OCI-LY3 (cell line): ENCODE measurements around the gene HPS1.

Experiments used
- H2AFZ ChIP-seq: fragments of 200-600, 300-600 bp; shearing (Covaris generic); 2 replicates; pipeline ENCODE4 v1.6.0; 2014; ENCODE audit warnings: antibody characterized with exemption, low read depth, low read length
- H3K27ac ChIP-seq: fragments of 200-600, 300-600 bp; sonication (generic); 2 replicates; pipeline ENCODE4 v1.5.1; 2014; ENCODE audit warnings: mild to moderate bottlenecking, low read length, moderate library complexity, mixed read lengths
- H3K27me3 ChIP-seq: fragments of 200-600, 300-600 bp; sonication (generic); 2 replicates; pipeline ENCODE4 v1.6.1; 2014; ENCODE audit warnings: low read depth, low read length, mixed read lengths
- H3K36me3 ChIP-seq: fragments of 200-600, 300-600 bp; sonication (generic); replicated peaks from 2 replicates; pipeline ENCODE3; 2014; ENCODE audit warnings: low read depth, low read length, mixed read lengths
- H3K4me1 ChIP-seq: fragments of 300-600, 200-600 bp; sonication (generic); 2 replicates; pipeline ENCODE4 v1.6.1; 2014; ENCODE audit warnings: low read length, mixed read lengths
- H3K4me2 ChIP-seq: fragments of 200-600, 300-600 bp; sonication (generic); 2 replicates; pipeline ENCODE4 v1.6.1; 2014; ENCODE audit warnings: low read length, mixed read lengths
- H3K4me3 ChIP-seq: fragments of 300-600, 200-600 bp; sonication (generic); 2 replicates; pipeline ENCODE4 v1.5.1; 2014; ENCODE audit warnings: antibody characterized with exemption, mild to moderate bottlenecking, low read length, moderate library complexity
- H3K79me2 ChIP-seq: fragments of 300-600, 200-600 bp; shearing (Covaris generic); 2 replicates; pipeline ENCODE4 v1.6.1; 2014; ENCODE audit warnings: mild to moderate bottlenecking, low read length, mixed read lengths
- H3K9ac ChIP-seq: fragments of 300-600, 200-600 bp; shearing (Covaris generic); 2 replicates; pipeline ENCODE4 v1.6.0; 2014; ENCODE audit warnings: mild to moderate bottlenecking, low read length, moderate library complexity
- H3K9me3 ChIP-seq: fragments of 200-600, 300-600 bp; shearing (Covaris generic); 2 replicates; pipeline ENCODE4 v1.6.1; 2014; ENCODE audit warnings: low read length, mixed read lengths; ENCODE audit not compliant: insufficient read depth
- H4K20me1 ChIP-seq: fragments of 200-600, 300-600 bp; sonication (generic); 2 replicates; pipeline ENCODE4 v1.6.1; 2016; ENCODE audit warnings: low read length, mixed read lengths; ENCODE audit not compliant: insufficient read depth
- CTCF ChIP-seq: fragments of 200-600, 300-600 bp; sonication (generic); IDR thresholded peaks from 2 replicates; pipeline ENCODE4 v1.5.1; 2014; ENCODE audit warnings: antibody characterized with exemption, low read length, low read depth
- EZH2phosphoT487 ChIP-seq: fragments of 200-600 bp; shearing (Covaris generic); IDR thresholded peaks from 2 replicates; pipeline ENCODE4 v1.6.1; 2018; ENCODE audit warnings: antibody characterized with exemption, mixed run types, low read depth

HPS1 gene

GRCh38 chr10:98481404-98481945 lies 34.7 kb upstream of the HPS1 start:
- H3K27me3 ChIP-seq: no peaks in the 10 kb centered on the region
- H3K27ac ChIP-seq: no peak overlapping the region
- no peaks in the 10 kb centered on the region for H3K9me3 ChIP-seq
- TF ChIP-seq CTCF: no peak
- no peak for TF ChIP-seq EZH2phosphoT487
- no peaks in the 10 kb centered on the region for H4K20me1 ChIP-seq
- H3K79me2 ChIP-seq: no peaks in the 10 kb centered on the region
- no peak overlapping the region for H3K4me2 ChIP-seq
- no peaks in the 10 kb centered on the region for H3K4me1 ChIP-seq
- no peak overlapping the region for H3K4me3 ChIP-seq
- H3K36me3 ChIP-seq: no peaks in the 10 kb centered on the region
- H2AFZ ChIP-seq: no peak overlapping the region
- no peak overlapping the region for H3K9ac ChIP-seq

- H2AFZ ChIP-seq: no peak overlapping the region
These were observed 31.9 kb upstream of the HPS1 start for GRCh38 chr10:98478430-98479222.

DNA sequence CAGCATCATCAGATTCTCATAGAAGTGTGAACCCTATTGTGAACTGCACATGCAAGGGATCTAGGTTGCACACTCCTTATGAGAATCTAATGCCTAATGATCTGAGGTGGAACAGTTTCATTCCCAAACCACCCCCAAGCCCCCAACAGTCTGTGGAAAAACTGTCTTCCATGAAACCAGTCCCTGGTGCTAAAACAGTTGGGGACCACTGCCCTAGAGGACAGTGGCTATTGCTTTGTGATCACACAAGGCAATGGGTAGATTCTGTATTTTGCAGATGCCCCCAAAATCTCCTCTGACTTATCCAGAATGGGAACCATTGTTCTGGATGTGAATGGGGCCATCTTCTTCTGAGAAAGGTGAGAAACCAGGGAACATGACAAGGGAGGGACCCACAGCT lies 31.1 kb upstream of the HPS1 start:
- Histone ChIP-seq H3K27ac (no peak overlapping the region), H3K9me3 (no peaks in the 10 kb centered on the region), H3K27me3 (peaks cover 3% of the 10 kb centered on the region; the same call in 1 of the 2 replicates), H3K36me3 (no peaks in the 10 kb centered on the region), H3K79me2 (no peaks in the 10 kb centered on the region), H3K4me1 (no peaks in the 10 kb centered on the region), H3K4me2 (no peak overlapping the region), H3K9ac (no peak overlapping the region), H3K4me3 (no peak overlapping the region), H4K20me1 (no peaks in the 10 kb centered on the region), H2AFZ (no peak overlapping the region)
- TF ChIP-seq CTCF (no peak), EZH2phosphoT487 (no peak)

More at GRCh38 chr10:98478430-98479222, 31.9 kb upstream of the HPS1 start:
- TF ChIP-seq EZH2phosphoT487 (no peak), CTCF (no peak)
- H3K36me3 ChIP-seq: no peaks in the 10 kb centered on the region
- no peaks in the 10 kb centered on the region for H3K4me1 ChIP-seq
- no peaks in the 10 kb centered on the region for H3K9me3 ChIP-seq
- H3K79me2 ChIP-seq: no peaks in the 10 kb centered on the region
- no peak overlapping the region for H3K4me3 ChIP-seq
- H4K20me1 ChIP-seq: no peaks in the 10 kb centered on the region
- H3K27me3 ChIP-seq: peaks cover 3% of the 10 kb centered on the region; the same call in 1 of the 2 replicates
- no peak overlapping the region for H3K27ac ChIP-seq
- H3K9ac ChIP-seq: no peak overlapping the region
- H3K4me2 ChIP-seq: no peak overlapping the region

- Histone ChIP-seq H3K27ac (no peak overlapping the region), H3K27me3 (peaks cover 3% of the 10 kb centered on the region; the same call in 1 of the 2 replicates), H3K9me3 (no peaks in the 10 kb centered on the region), H3K9ac (no peak overlapping the region), H3K4me3 (no peak overlapping the region), H2AFZ (no peak overlapping the region), H3K79me2 (no peaks in the 10 kb centered on the region), H4K20me1 (no peaks in the 10 kb centered on the region), H3K36me3 (no peaks in the 10 kb centered on the region), H3K4me2 (no peak overlapping the region), H3K4me1 (no peaks in the 10 kb centered on the region)
- TF ChIP-seq EZH2phosphoT487: no peak
- no peak for TF ChIP-seq CTCF
These were observed 27.9 kb upstream of the HPS1 start for GRCh38 chr10:98474628-98475027.
